ENCODE data around the gene SPRED1. TPM values are rescaled to one million over a fixed set of nuclear protein-coding genes. Genes with fewer than 3 reads are reported as not detected.
A peak's percentile ranks its signal among the peaks of the same experiment; 100 is the strongest.
"Not testable (repeated sequence)": the region's sequence is repeated elsewhere in the genome, so short reads cannot be mapped to it uniquely, and the experiment has no call there.

Gene SPRED1
- total RNA-seq, 1 donor from 2014 or later, result 25.8 TPM

- no peak for DNase-seq (ENCODE audit: low read depth)
Observed at GRCh38 chr15:38231436-38231835, 21.2 kb upstream of the SPRED1 start.

- not testable (repeated sequence) for DNase-seq (ENCODE audit: low read depth)
Observed at GRCh38 chr15:38237021-38237420, 15.6 kb upstream of the SPRED1 start.

GRCh38 chr15:38238311-38238710 lies 14.3 kb upstream of the SPRED1 start:
- no peak for DNase-seq (ENCODE audit: low read depth)

- no peak for DNase-seq (ENCODE audit: low read depth)
Observed at GRCh38 chr15:38242055-38242454, 10.6 kb upstream of the SPRED1 start.

- no peak for DNase-seq (ENCODE audit: low read depth)
Observed at GRCh38 chr15:38243278-38244055, 9.2 kb upstream of the SPRED1 start.

- no peak for DNase-seq (ENCODE audit: low read depth)
Observed at GRCh38 chr15:38247336-38247735, 5.3 kb upstream of the SPRED1 start.

- peak; percentile 33 for DNase-seq (ENCODE audit: low read depth)
Observed at GRCh38 chr15:38253351-38253781, 730 bp downstream of the SPRED1 start.

- DNase-seq (ENCODE audit: low read depth), result peak; percentile 61
Observed at GRCh38 chr15:38254051-38254883, 1.6 kb downstream of the SPRED1 start.

GRCh38 chr15:38255690-38256089 lies 3.1 kb downstream of the SPRED1 start:
- DNase-seq (ENCODE audit: low read depth), result no peak

- DNase-seq (ENCODE audit: low read depth), result peak; percentile 30
Observed at GRCh38 chr15:38257676-38258075, 5.0 kb downstream of the SPRED1 start.

- no peak for DNase-seq (ENCODE audit: low read depth)
Observed at GRCh38 chr15:38259134-38259533, 6.5 kb downstream of the SPRED1 start.

- DNase-seq (ENCODE audit: low read depth), result peak; percentile 59
Observed at GRCh38 chr15:38260077-38260476, 7.4 kb downstream of the SPRED1 start.

GRCh38 chr15:38263251-38263650 lies 10.6 kb downstream of the SPRED1 start:
- DNase-seq (ENCODE audit: low read depth), result no peak

- DNase-seq (ENCODE audit: low read depth), result peak; percentile 42
Observed at GRCh38 chr15:38263996-38264395, 11.4 kb downstream of the SPRED1 start.

- no peak for DNase-seq (ENCODE audit: low read depth)
Observed at GRCh38 chr15:38266247-38266986, 13.8 kb downstream of the SPRED1 start.

GRCh38 chr15:38267421-38268022 lies 14.9 kb downstream of the SPRED1 start:
- DNase-seq (ENCODE audit: low read depth), result no peak

GRCh38 chr15:38271144-38271543 lies 18.5 kb downstream of the SPRED1 start:
- DNase-seq (ENCODE audit: low read depth), result no peak

- DNase-seq (ENCODE audit: low read depth), result no peak
Observed at GRCh38 chr15:38271895-38272294, 19.3 kb downstream of the SPRED1 start.

- DNase-seq (ENCODE audit: low read depth), result not testable (repeated sequence)
Observed at GRCh38 chr15:38272431-38272830, 19.8 kb downstream of the SPRED1 start.

GRCh38 chr15:38274135-38274534 lies 21.5 kb downstream of the SPRED1 start:
- DNase-seq (ENCODE audit: low read depth), result no peak

GRCh38 chr15:38275959-38276358 lies 23.3 kb downstream of the SPRED1 start:
- no peak for DNase-seq (ENCODE audit: low read depth)

All from myocyte (in vitro differentiated cells).